Cardiac fibroblast (primary cell): ENCODE data around the gene C4orf17.

Source experiments
- DNase-seq, 2 donors: peaks; one replicate each; pipeline versions ENCODE4 v3.0.0 to v3.0.0-alpha.2; 2010; ENCODE audit warnings: low read depth in 2 of 2
- H3K4me3 ChIP-seq, 2 donors: replicated peaks in 1 of 2; 1 replicate in 1 of 2; 2 replicates in 1 of 2; pipeline ENCODE4 v1.5.1; 2011; ENCODE audit warnings: low read depth in 2 of 2, low read length in 2 of 2, mild to moderate bottlenecking in 2 of 2, moderate library complexity in 1 of 2
- TF ChIP-seq, protein P1 (sequence below): IDR thresholded peaks from one replicate; pipeline ENCODE4 v1.5.1; 2011; ENCODE audit warnings: low read depth, mild to moderate bottlenecking, low read length, inconsistent platforms

C4orf17 gene

DNA sequence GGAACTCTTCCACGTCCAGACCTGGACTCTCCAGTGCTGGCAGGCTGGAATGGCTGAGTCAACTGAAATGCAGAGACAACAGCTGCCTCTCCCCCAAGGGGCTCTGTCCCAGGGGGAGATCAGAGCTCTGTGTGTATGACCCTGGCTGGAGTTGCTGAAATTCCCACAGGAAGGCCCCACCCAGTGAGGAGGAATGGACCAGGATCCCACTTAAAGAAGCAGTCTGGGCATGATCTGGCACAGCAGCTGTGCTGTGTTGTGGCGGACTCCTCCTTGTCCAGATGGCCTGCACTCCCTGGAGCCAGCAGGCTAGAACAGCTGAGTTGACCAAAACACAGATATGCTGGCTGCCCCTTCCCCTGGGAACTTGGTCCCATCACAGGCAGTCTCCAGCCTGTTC lies 25.4 kb downstream of the C4orf17 start:
- peak in 1 of 2 donors; percentile 1 for DNase-seq
- TF ChIP-seq, protein P1, sequence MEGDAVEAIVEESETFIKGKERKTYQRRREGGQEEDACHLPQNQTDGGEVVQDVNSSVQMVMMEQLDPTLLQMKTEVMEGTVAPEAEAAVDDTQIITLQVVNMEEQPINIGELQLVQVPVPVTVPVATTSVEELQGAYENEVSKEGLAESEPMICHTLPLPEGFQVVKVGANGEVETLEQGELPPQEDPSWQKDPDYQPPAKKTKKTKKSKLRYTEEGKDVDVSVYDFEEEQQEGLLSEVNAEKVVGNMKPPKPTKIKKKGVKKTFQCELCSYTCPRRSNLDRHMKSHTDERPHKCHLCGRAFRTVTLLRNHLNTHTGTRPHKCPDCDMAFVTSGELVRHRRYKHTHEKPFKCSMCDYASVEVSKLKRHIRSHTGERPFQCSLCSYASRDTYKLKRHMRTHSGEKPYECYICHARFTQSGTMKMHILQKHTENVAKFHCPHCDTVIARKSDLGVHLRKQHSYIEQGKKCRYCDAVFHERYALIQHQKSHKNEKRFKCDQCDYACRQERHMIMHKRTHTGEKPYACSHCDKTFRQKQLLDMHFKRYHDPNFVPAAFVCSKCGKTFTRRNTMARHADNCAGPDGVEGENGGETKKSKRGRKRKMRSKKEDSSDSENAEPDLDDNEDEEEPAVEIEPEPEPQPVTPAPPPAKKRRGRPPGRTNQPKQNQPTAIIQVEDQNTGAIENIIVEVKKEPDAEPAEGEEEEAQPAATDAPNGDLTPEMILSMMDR = no peak
- H3K4me3 ChIP-seq = no peak overlapping the region

DNA sequence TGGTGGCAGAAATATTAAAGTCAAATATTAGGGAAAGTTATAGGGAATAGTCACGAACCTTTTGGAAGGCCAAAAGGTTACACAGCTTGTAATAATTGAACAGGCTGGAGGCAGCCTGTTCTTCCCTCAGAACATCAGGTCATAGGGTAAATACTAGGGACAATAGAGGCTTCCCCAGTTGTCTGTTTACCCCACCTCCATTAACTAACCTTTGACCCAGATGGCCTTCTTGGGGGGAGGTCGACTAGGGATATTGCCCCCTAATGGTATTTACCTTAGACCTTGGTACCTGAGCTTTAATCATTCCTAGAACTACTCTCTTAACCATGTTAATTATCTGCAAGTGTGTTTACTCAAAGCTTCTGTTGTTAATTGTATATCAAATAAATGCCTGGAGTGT lies 26.0 kb downstream of the C4orf17 start:
- TF ChIP-seq, protein P1 = no peak
- no peak overlapping the region for H3K4me3 ChIP-seq
- DNase-seq = no peak

DNA sequence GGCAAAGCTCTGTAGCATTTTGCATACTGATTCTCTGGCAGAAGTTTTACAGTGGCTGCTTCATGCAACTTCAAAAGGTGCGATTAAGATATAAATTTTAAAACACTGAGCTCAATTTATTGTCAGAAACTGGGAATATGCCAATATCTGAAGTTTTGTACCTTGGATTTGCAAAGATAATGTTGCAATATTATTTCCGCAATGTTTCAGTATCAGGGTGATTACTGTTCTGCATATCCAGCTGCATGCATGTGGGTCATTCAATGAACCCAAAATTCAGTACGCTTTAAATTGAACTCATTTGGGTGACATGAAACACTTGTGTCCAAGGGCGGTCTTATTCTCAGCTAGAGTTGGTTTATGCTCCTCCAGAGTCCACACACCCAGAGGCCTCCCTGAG lies 26.9 kb downstream of the C4orf17 start:
- no peak overlapping the region for H3K4me3 ChIP-seq
- DNase-seq = no peak
- TF ChIP-seq, protein P1 = no peak

DNA sequence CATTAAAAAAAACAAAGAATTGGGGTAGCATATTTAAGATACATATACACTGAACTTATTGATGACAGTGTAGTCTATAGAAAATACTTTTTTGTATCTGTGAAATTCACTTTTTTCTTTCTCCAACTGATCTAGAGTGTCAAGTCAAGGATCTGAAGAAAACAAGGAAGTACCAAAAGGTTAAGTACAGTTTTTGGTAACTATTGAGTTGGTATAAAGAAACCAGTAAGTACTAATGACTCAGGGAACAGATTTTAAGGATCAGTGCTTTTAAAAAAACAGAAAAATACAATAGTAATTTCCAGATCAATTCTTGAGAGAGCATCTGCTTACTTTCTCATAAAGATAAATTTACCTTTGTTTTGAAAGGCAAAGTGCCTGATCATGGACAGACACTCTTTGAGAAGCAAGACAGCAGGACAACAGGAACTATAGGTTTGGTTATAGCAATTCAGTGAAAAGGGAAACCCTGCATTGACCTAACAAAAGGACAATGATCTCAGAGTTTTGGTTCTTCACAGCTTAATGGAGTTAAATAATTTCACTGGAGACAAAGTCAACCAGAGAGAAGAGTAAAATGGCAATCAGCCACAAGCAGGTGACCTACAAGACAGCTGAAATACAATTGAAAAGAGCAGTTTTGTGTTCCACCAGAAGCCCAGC lies 29.6 kb downstream of the C4orf17 start:
- TF ChIP-seq, protein P1 = no peak
- DNase-seq = no peak
- no peak overlapping the region for H3K4me3 ChIP-seq

DNA sequence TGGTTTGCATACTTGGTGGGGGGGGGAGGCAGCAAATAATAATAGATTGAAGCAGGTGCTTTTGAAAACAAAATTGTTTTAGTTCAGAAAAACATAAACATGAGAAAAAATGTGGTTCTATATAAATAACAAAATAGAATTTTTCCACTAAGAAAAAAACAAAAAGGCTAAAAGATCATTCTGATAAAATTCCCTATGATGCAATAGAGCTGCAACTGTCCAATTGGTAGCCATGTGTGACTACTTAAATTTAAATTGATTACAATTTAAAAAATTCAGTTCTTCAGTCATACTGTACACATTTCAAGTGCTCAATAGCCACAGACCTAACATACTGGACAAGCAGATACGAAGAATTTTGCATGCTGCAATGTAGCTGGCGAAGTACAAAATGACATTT lies 42.1 kb downstream of the C4orf17 start:
- TF ChIP-seq, protein P1 = no peak
- no peak for DNase-seq

DNA sequence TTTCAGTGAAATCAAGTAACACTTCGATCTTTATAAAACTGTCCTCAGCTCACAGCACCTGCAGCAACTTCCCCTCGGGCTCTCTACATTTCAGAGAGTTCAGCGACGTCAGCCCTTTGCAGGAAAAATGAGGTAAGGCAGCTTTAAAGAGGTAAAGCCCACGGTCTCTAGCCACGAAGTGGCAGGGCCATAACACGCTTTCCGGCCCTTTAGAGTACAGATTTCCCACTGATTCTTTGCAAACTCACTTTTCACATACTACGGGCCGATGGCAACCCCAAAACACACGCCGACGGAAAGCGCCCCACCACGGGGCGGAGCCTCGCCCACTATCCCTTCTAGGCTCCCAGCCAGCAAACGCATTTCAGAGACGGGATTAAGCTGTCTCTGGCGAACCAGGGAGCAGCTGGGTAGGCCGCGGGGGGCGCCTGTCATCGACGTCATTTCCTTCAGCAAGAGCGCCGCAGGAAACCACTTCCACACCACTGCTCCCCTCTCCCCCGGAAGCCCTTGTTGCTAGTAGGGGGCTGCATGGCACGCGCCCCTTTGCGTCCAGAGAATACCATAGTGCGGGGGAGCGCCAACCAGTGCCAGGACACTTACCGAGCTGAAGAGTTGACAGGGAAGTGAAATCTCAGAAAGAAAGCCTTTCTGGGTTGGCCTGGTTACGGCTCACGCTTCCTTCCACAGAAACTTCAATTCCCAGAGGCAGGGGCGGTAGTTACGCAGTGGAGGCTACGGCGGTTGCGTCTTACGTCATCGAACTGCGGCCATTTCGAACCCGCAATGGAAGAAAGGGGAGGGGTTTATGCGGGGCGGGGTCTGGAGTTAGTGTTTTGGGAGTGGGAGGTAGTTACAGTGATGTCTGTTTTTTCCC lies 52.7 kb downstream of the C4orf17 start, which contains the start of gene TRMT10A:
Gene TRMT10A, minus strand, starts transcription at position 730 of the 877 bp plus-strand sequence. CDS start 4,701 bp downstream, outside the sequence.
- TF ChIP-seq, protein P1 = no peak
- DNase-seq = peak; percentile 99
- H3K4me3 ChIP-seq = peak within 1 kb of the TSS; percentile 68 to 69

More for the DNA sequence above, 42.1 kb downstream of the C4orf17 start:
- H3K4me3 ChIP-seq = no peak overlapping the region
